Measurements from ENCODE around the gene PPARGC1A. TPM values are rescaled to one million over a fixed set of nuclear protein-coding genes. Genes with fewer than 3 reads are reported as not detected.
A peak's percentile ranks its signal among the peaks of the same experiment; 100 is the strongest.

The PPARGC1A gene
- total RNA-seq, 4 donors from 2014 or later: 5.0 to 13.6 (median 6.4) TPM

GRCh38 chr4:23788027-23788426 lies 101.8 kb downstream of the PPARGC1A start:
- DNase-seq (ENCODE audit: low spot score) (no peak), ATAC-seq (ENCODE audit: low FRiP score) (peak; percentile 32)
- no peak for TF ChIP-seq CTCF (IDR thresholded peaks at IDR 0.05)

- DNase-seq (ENCODE audit: low spot score) (no peak), ATAC-seq (ENCODE audit: low FRiP score) (no peak)
- TF ChIP-seq CTCF (IDR thresholded peaks at IDR 0.05): no peak
Measured at GRCh38 chr4:23782778-23783437, 106.9 kb downstream of the PPARGC1A start.

GRCh38 chr4:23779839-23780238 lies 110.0 kb downstream of the PPARGC1A start:
- DNase-seq (ENCODE audit: low spot score): no peak
- no peak for ATAC-seq (ENCODE audit: low FRiP score)
- TF ChIP-seq CTCF (IDR thresholded peaks at IDR 0.05): no peak

- ATAC-seq (ENCODE audit: low FRiP score) (no peak), DNase-seq (ENCODE audit: low spot score) (no peak)
- TF ChIP-seq CTCF (IDR thresholded peaks at IDR 0.05): no peak
Measured at GRCh38 chr4:23779422-23779821, 110.4 kb downstream of the PPARGC1A start.

- ATAC-seq (ENCODE audit: low FRiP score) (no peak), DNase-seq (ENCODE audit: low spot score) (no peak)
- no peak for TF ChIP-seq CTCF (IDR thresholded peaks at IDR 0.05)
Measured at GRCh38 chr4:23775694-23776093, 114.2 kb downstream of the PPARGC1A start.

- TF ChIP-seq CTCF (IDR thresholded peaks at IDR 0.05): no peak
- DNase-seq (ENCODE audit: low spot score) (no peak), ATAC-seq (ENCODE audit: low FRiP score) (peak; percentile 45)
Measured at GRCh38 chr4:23774909-23775308, 114.9 kb downstream of the PPARGC1A start.

GRCh38 chr4:23773884-23774636 lies 115.8 kb downstream of the PPARGC1A start:
- TF ChIP-seq CTCF (IDR thresholded peaks at IDR 0.05): no peak
- no peak for DNase-seq (ENCODE audit: low spot score)
- ATAC-seq (ENCODE audit: low FRiP score): no peak
